ENCODE data around the gene NCKAP5.
A peak's percentile ranks its signal among the peaks of the same experiment; 100 is the strongest.

The NCKAP5 gene

GRCh38 chr2:132782176-132782783 is 786.0 kb downstream of the NCKAP5 start:
- DNase-seq: no peak

- no peak for DNase-seq
Measured at GRCh38 chr2:132780651-132781050, 787.6 kb downstream of the NCKAP5 start.

GRCh38 chr2:132779206-132779721 is 789.0 kb downstream of the NCKAP5 start:
- DNase-seq: no peak

GRCh38 chr2:132776287-132776686 is 792.0 kb downstream of the NCKAP5 start:
- DNase-seq: no peak

- no peak for DNase-seq
Measured at GRCh38 chr2:132774189-132774588, 794.1 kb downstream of the NCKAP5 start.

GRCh38 chr2:132773331-132773730 is 794.9 kb downstream of the NCKAP5 start:
- no peak for DNase-seq

- no peak for DNase-seq
Measured at GRCh38 chr2:132772340-132772739, 795.9 kb downstream of the NCKAP5 start.

- peak; percentile 62 for DNase-seq
Measured at GRCh38 chr2:132766573-132766972, 801.7 kb downstream of the NCKAP5 start.

- DNase-seq: no peak
Measured at GRCh38 chr2:132761437-132761836, 806.8 kb downstream of the NCKAP5 start.

- DNase-seq: no peak
Measured at GRCh38 chr2:132760971-132761370, 807.3 kb downstream of the NCKAP5 start.

- no peak for DNase-seq
Measured at GRCh38 chr2:132760405-132760804, 807.9 kb downstream of the NCKAP5 start.

GRCh38 chr2:132758995-132759394 is 809.3 kb downstream of the NCKAP5 start:
- no peak for DNase-seq

GRCh38 chr2:132757676-132758075 is 810.6 kb downstream of the NCKAP5 start:
- no peak for DNase-seq

- no peak for DNase-seq
Measured at GRCh38 chr2:132757002-132757589, 811.2 kb downstream of the NCKAP5 start.

- DNase-seq: no peak
Measured at GRCh38 chr2:132754867-132755472, 813.3 kb downstream of the NCKAP5 start.

GRCh38 chr2:132754392-132754791 is 813.9 kb downstream of the NCKAP5 start:
- no peak for DNase-seq

- no peak for DNase-seq
Measured at GRCh38 chr2:132752421-132753206, 815.6 kb downstream of the NCKAP5 start.

- DNase-seq: no peak
Measured at GRCh38 chr2:132751836-132752235, 816.4 kb downstream of the NCKAP5 start.

- DNase-seq: no peak
Measured at GRCh38 chr2:132750606-132751005, 817.7 kb downstream of the NCKAP5 start.

- no peak for DNase-seq
Measured at GRCh38 chr2:132747046-132747445, 821.2 kb downstream of the NCKAP5 start.

GRCh38 chr2:132741754-132742153 is 826.5 kb downstream of the NCKAP5 start:
- no peak for DNase-seq

- DNase-seq: no peak
Measured at GRCh38 chr2:132740081-132740720, 828.1 kb downstream of the NCKAP5 start.

- DNase-seq: no peak
Measured at GRCh38 chr2:132738223-132738622, 830.0 kb downstream of the NCKAP5 start.
